ENCODE measurements around the gene DOCK9. TPM values are rescaled to one million over a fixed set of nuclear protein-coding genes. Genes with fewer than 3 reads are reported as not detected.

DOCK9 gene
- total RNA-seq, 2 experiments from 2014 or later, result 33.4 to 36.9 TPM

DNA sequence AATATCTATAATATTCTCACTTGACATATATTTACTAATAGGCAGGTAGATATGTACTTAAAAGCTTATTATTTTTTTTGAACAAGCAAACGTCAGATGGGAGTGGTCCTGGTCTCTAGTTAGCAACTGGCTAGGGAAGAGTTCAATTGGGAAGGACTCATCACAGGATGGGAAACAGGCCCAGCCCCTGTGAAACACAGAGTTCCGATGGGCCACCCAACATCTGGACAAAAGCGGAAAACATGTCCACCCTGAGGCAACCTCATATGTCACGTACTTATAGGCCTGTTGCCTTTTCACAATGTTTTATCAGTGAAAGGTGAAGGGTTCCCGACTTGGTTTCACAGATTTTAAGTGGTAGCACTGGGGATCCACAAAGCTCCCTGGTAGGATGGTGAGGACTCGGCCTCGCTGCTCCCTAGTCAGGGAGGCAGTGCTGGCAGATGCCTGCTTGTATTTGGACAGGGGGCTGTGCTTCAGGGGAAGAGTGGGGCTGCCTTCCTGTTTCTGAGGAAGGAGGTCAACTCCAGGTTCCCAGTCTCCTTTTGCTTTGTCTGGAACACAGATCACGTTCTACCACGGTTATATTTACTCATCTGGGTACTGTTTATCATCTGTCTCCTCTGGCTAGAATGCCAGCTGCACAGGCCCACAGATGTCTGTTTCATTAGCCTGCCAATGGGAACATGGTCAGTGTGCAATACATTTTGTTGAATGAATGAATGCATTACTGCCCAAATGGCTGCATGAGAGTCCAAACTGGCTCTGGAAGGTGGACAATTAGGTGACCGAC lies 176.0 kb downstream of the DOCK9 start:
- DNase-seq (no peak), ATAC-seq (no peak)
- intact Hi-C loops (cut with micrococcal nuclease), result no loop called here
- CTCF ChIA-PET, result interaction anchor here (1.1 kb wide), 1 partner anchor 41 kb away, joined by 3 read pairs; no protein-coding TSS in a partner anchor
- POLR2A ChIA-PET, result no interaction called here
- no peak overlapping the region for H3K4me3 Mint-ChIP-seq
- no peaks in the 10 kb centered on the region for H3K9me3 Mint-ChIP-seq
- H3K4me1 Mint-ChIP-seq (ENCODE audit: low read depth), result no peaks in the 10 kb centered on the region
- TF ChIP-seq, protein P1, sequence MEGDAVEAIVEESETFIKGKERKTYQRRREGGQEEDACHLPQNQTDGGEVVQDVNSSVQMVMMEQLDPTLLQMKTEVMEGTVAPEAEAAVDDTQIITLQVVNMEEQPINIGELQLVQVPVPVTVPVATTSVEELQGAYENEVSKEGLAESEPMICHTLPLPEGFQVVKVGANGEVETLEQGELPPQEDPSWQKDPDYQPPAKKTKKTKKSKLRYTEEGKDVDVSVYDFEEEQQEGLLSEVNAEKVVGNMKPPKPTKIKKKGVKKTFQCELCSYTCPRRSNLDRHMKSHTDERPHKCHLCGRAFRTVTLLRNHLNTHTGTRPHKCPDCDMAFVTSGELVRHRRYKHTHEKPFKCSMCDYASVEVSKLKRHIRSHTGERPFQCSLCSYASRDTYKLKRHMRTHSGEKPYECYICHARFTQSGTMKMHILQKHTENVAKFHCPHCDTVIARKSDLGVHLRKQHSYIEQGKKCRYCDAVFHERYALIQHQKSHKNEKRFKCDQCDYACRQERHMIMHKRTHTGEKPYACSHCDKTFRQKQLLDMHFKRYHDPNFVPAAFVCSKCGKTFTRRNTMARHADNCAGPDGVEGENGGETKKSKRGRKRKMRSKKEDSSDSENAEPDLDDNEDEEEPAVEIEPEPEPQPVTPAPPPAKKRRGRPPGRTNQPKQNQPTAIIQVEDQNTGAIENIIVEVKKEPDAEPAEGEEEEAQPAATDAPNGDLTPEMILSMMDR (IDR thresholded peaks at IDR 0.05), result no peak
- H3K27me3 Mint-ChIP-seq, result no peaks in the 10 kb centered on the region
- H3K27ac Mint-ChIP-seq, result no peak overlapping the region
- peaks cover 18% of the 10 kb centered on the region for H3K36me3 Mint-ChIP-seq (ENCODE audit: low read depth)

DNA sequence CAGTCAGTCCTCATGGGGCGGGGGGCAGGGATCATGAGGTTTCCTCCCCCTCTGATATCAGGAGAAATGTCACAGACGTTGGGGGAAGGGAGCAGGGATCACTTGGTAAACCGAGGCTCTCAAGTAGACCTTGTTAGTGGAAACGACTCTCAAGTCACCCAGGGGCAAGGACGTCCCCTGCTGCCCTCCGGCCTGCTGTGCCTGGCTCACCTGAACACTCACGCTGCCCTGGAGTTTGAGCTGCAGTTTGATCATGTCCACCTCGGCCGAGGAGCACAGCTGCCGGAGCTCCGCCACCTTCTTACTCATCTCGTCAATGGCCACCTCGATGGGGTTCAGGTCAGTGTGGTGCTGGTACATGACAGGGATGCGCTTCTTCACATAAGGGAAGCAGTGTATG lies 177.8 kb downstream of the DOCK9 start:
- no peak overlapping the region for H3K4me3 Mint-ChIP-seq

DNA sequence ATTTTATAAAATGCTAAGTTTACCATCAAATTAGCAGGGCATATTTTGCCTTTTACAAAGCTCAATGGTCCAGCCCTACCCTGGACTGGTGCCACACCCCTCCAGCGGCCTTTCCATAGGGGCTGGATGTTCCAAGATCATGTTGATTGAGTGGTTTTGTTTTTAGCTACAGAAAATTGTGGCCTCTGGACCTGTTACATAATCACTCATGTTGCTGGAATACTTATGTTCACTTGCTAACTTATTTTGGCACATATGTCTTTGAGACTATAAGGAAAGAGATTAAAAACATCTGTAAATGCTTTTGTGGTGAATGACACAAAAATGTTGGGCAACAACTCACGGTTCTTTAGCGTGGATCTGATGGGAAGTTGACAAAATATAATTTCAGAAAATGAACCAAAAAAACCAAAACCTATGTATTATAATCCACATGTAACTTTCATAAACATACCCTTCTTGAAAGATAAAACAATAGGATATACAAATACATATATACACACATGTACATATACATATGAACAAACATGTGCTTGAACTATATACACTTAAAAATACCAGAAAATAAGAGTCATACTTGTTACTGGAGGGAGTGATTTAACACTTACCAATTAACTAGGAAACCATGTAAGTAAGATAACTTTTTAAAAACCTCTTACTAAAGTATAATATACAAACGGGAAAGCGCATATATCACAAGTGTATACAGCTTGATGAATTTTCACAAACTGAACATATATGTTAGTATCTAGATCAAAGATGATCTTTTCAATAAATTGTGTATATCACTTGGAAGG lies 178.8 kb downstream of the DOCK9 start:
- TF ChIP-seq, protein P1 (IDR thresholded peaks at IDR 0.05), result no peak
- ChIA-PET CTCF (interaction anchor here (1.4 kb wide), 1 partner anchor 41 kb away, joined by 3 read pairs; no protein-coding TSS in a partner anchor), POLR2A (no interaction called here)
- Mint-ChIP-seq H3K27me3 (no peaks in the 10 kb centered on the region), H3K9me3 (no peaks in the 10 kb centered on the region), H3K4me1 (ENCODE audit: low read depth) (no peaks in the 10 kb centered on the region), H3K4me3 (no peak overlapping the region), H3K36me3 (ENCODE audit: low read depth) (peaks cover 43% of the 10 kb centered on the region), H3K27ac (no peak overlapping the region)
- ATAC-seq (no peak), DNase-seq (no peak)
- intact Hi-C loops (cut with micrococcal nuclease), result no loop called here

More for the DNA sequence above, 177.8 kb downstream of the DOCK9 start:
- DNase-seq (no peak), ATAC-seq (no peak)
- ChIA-PET CTCF (no interaction called here), POLR2A (no interaction called here)
- Mint-ChIP-seq H3K27ac (no peak overlapping the region), H3K4me1 (ENCODE audit: low read depth) (no peaks in the 10 kb centered on the region), H3K36me3 (ENCODE audit: low read depth) (peaks cover 33% of the 10 kb centered on the region), H3K27me3 (no peaks in the 10 kb centered on the region), H3K9me3 (no peaks in the 10 kb centered on the region)
- TF ChIP-seq, protein P1 (IDR thresholded peaks at IDR 0.05), result no peak
- intact Hi-C loops (cut with micrococcal nuclease), result no loop called here

DNA sequence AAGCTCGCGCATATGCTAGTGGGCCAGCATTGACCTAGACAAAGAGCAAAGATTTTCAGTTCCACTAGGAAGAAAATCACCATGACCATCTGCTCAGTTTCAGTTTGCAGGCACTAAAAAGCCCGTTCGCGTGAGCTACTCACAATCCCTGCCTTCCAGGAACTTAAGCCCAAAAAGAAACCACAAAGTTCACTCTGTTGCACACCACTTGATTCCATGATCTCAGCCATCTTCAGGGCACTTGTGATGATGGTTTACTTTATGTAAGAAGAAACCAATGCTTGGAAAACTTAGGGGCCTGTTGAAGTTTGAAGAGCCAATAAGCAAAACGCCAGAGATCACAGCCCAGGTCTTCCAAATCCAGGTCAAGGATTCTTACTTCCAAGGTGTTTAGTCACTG lies 180.4 kb downstream of the DOCK9 start:
- ATAC-seq, result no peak
- TF ChIP-seq, protein P1 (IDR thresholded peaks at IDR 0.05), result no peak
- CTCF ChIA-PET, result interaction anchor here (1.4 kb wide), 1 partner anchor 42 kb away, joined by 3 read pairs; no protein-coding TSS in a partner anchor
- no peak for DNase-seq
- intact Hi-C loops (cut with micrococcal nuclease), result no loop called here
- peaks cover 54% of the 10 kb centered on the region for H3K36me3 Mint-ChIP-seq (ENCODE audit: low read depth)
- no peaks in the 10 kb centered on the region for H3K4me1 Mint-ChIP-seq (ENCODE audit: low read depth)
- H3K27ac Mint-ChIP-seq, result no peak overlapping the region
- POLR2A ChIA-PET, result no interaction called here
- H3K27me3 Mint-ChIP-seq, result no peaks in the 10 kb centered on the region
- H3K4me3 Mint-ChIP-seq, result no peak overlapping the region
- no peaks in the 10 kb centered on the region for H3K9me3 Mint-ChIP-seq

DNA sequence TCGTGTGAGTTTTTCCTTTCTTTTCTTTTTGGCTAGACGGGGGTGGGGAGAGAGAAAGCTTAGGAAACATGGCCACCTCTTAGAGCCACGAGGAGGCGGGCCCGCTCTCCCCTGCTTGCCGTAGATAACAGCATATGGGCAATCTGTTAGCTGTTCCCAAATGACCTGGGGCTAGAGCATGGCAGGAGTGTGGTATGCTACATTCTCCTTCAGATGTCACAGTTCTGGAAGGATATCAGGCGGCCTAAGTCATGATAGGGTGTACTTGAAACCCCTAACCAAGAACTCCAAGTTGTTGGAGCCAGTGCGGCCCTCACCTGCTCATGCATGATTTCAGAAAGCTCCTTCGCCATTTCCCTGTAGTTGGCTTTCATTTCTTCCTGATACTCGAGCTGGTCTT lies 181.1 kb downstream of the DOCK9 start:
- intact Hi-C loops (cut with micrococcal nuclease), result no loop called here
- Mint-ChIP-seq H3K9me3 (no peaks in the 10 kb centered on the region), H3K4me3 (no peak overlapping the region), H3K27me3 (no peaks in the 10 kb centered on the region), H3K4me1 (ENCODE audit: low read depth) (no peaks in the 10 kb centered on the region), H3K36me3 (ENCODE audit: low read depth) (peaks cover 56% of the 10 kb centered on the region), H3K27ac (no peak overlapping the region)
- ChIA-PET POLR2A (no interaction called here), CTCF (no interaction called here)
- TF ChIP-seq, protein P1 (IDR thresholded peaks at IDR 0.05), result no peak
- no peak for DNase-seq
- ATAC-seq, result no peak

Data from activated CD8-positive, alpha-beta T cell treated with anti-CD3 and anti-CD28 coated beads for 36 hours (primary cell).